ENCODE measurements around the gene AHCYL2. TPM values are rescaled to one million over a fixed set of nuclear protein-coding genes. Genes with fewer than 3 reads are reported as not detected.

AHCYL2 gene
- total and polyA plus RNA-seq, 2 experiments from 2014 or later: 7.8 to 29.4 TPM

- Histone ChIP-seq H3K27ac (ENCODE audit: low read depth) (no peak overlapping the region), H3K4me2 (no peak overlapping the region), H3K27me3 (ENCODE audit: insufficient read depth) (no peaks in the 10 kb centered on the region), H2AFZ (no peak overlapping the region), H4K20me1 (replicated peaks; ENCODE audit: insufficient read depth) (no peaks in the 10 kb centered on the region), H3K4me1 (ENCODE audit: insufficient read depth) (no peaks in the 10 kb centered on the region), H3K9me2 (ENCODE audit: insufficient read depth) (no peaks in the 10 kb centered on the region), H3F3A (replicated peaks; ENCODE audit: low read depth) (peaks cover 6% of the 10 kb centered on the region; the same call in 1 of the 2 replicates), H3K79me2 (replicated peaks; ENCODE audit: insufficient read depth) (no peaks in the 10 kb centered on the region), H3K36me3 (ENCODE audit: insufficient read depth) (no peaks in the 10 kb centered on the region), H3K4me3 (no peak overlapping the region)
- H3K36me3 Mint-ChIP-seq (ENCODE audit: low read depth): peaks cover 72% of the 10 kb centered on the region
- TF ChIP-seq NANOG (IDR thresholded peaks at IDR 0.05; ENCODE audit: borderline replicate concordance) (no peak), ZNF462 (CRISPR knock-in tag; IDR thresholded peaks at IDR 0.05) (no peak), POLR2AphosphoS5 (IDR thresholded peaks at IDR 0.05; ENCODE audit: low read depth) (no peak), REST (IDR thresholded peaks at IDR 0.05; ENCODE audit: unreplicated experiment) (no peak), EZH2 (IDR thresholded peaks at IDR 0.05; ENCODE audit: low read depth, unreplicated experiment) (no peak), JUNB (IDR thresholded peaks at IDR 0.05; ENCODE audit: unreplicated experiment) (no peak), ETS1 (IDR thresholded peaks at IDR 0.05) (no peak), ZNF114 (CRISPR knock-in tag; IDR thresholded peaks at IDR 0.05) (no peak), CREB1 (CRISPR knock-in tag; IDR thresholded peaks at IDR 0.05; ENCODE audit: low read depth) (no peak), STAT1 (IDR thresholded peaks at IDR 0.05; ENCODE audit: unreplicated experiment) (no peak), ZNF331 (CRISPR knock-in tag; IDR thresholded peaks at IDR 0.05; ENCODE audit: low read depth) (no peak)
- TF ChIP-seq, protein P1, sequence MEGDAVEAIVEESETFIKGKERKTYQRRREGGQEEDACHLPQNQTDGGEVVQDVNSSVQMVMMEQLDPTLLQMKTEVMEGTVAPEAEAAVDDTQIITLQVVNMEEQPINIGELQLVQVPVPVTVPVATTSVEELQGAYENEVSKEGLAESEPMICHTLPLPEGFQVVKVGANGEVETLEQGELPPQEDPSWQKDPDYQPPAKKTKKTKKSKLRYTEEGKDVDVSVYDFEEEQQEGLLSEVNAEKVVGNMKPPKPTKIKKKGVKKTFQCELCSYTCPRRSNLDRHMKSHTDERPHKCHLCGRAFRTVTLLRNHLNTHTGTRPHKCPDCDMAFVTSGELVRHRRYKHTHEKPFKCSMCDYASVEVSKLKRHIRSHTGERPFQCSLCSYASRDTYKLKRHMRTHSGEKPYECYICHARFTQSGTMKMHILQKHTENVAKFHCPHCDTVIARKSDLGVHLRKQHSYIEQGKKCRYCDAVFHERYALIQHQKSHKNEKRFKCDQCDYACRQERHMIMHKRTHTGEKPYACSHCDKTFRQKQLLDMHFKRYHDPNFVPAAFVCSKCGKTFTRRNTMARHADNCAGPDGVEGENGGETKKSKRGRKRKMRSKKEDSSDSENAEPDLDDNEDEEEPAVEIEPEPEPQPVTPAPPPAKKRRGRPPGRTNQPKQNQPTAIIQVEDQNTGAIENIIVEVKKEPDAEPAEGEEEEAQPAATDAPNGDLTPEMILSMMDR (conservative IDR thresholded peaks at IDR 0.05; ENCODE audit: low read depth in 2 of 2): no peak
- no peak for DNase-seq (ENCODE audit: low spot score)
- no peak for ATAC-seq
- H3K4me3 Mint-ChIP-seq: no peak overlapping the region
- peaks cover 3% of the 10 kb centered on the region; the same call in 1 of the 3 replicates for H3K4me1 Mint-ChIP-seq
- no peak overlapping the region for H3K27ac Mint-ChIP-seq
- H3K27me3 Mint-ChIP-seq (ENCODE audit: insufficient read depth, low read depth, poor library complexity): peaks cover 10% of the 10 kb centered on the region
- peaks cover 33% of the 10 kb centered on the region for H3K9me3 Mint-ChIP-seq
These were observed 12.2 kb upstream of the AHCYL2 start for GRCh38 chr7:129212596-129212995.

Measured in GM23338 (cell line).